Measurements from ENCODE around the gene ARL15.

ARL15 gene

DNA sequence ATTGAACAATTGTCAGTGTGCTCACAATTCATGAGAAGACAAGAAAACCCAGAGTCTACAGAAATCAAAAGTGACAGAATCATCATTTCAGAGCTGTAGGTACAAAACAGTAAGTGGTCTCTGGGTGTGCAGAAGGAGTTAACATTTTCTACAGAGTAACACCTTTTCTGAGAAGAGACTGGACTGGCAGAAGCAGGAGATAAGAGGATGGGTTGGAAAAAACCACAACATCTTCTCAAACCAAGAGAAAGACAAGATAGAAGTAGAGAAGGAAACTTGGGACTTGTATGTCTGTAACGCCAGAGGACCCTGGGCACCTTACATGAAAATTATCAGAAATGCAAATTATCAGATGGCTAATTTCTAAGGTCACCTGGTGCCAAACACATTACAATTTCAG, 82.6 kb downstream of the ARL15 start:
- no peaks in the 10 kb centered on the region for H3K36me3 ChIP-seq (ENCODE audit: control insufficient read depth, insufficient read depth, low read length)
- H3K9me3 ChIP-seq (ENCODE audit: control insufficient read depth, low read length) = no peaks in the 10 kb centered on the region
- H3K27me3 ChIP-seq (ENCODE audit: control insufficient read depth, insufficient read depth, low read length) = no peaks in the 10 kb centered on the region
- no peak overlapping the region for H3K9ac ChIP-seq (ENCODE audit: low read length)
- no peak overlapping the region for H3K4me3 ChIP-seq (ENCODE audit: low read length)
- H3K4me1 ChIP-seq (ENCODE audit: control insufficient read depth, insufficient read depth, low read length) = no peaks in the 10 kb centered on the region

GRCh38 chr5:54227109-54227508, 83.3 kb downstream of the ARL15 start:
- Histone ChIP-seq H3K27me3 (ENCODE audit: control insufficient read depth, insufficient read depth, low read length) (no peaks in the 10 kb centered on the region), H3K36me3 (ENCODE audit: control insufficient read depth, insufficient read depth, low read length) (no peaks in the 10 kb centered on the region), H3K9me3 (ENCODE audit: control insufficient read depth, low read length) (no peaks in the 10 kb centered on the region), H3K4me3 (ENCODE audit: low read length) (no peak overlapping the region), H3K4me1 (ENCODE audit: control insufficient read depth, insufficient read depth, low read length) (no peaks in the 10 kb centered on the region), H3K9ac (ENCODE audit: low read length) (no peak overlapping the region)

DNA sequence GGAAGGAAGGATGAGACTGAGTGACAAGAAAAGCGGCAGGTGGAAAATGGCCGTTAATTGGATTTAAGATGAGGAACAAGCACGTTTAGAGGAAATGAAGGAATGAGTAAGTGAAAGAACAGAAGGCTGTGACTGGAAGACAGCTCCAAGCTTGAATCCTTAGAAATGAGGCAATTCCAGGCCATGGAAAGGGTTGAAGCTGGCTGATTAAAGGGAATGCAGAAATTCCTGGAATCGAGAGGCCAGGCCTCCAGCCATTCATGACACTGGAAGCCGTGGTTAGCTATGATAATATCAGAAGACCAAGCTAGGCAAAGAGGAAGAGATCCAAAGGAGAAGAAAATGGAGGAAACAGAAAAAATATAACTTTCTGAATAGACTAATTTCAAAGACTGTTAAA, 84.2 kb downstream of the ARL15 start:
- Histone ChIP-seq H3K4me1 (ENCODE audit: control insufficient read depth, insufficient read depth, low read length) (no peaks in the 10 kb centered on the region), H3K4me3 (ENCODE audit: low read length) (no peak overlapping the region), H3K9me3 (ENCODE audit: control insufficient read depth, low read length) (no peaks in the 10 kb centered on the region), H3K9ac (ENCODE audit: low read length) (no peak overlapping the region), H3K27me3 (ENCODE audit: control insufficient read depth, insufficient read depth, low read length) (no peaks in the 10 kb centered on the region), H3K36me3 (ENCODE audit: control insufficient read depth, insufficient read depth, low read length) (no peaks in the 10 kb centered on the region)

GRCh38 chr5:54224103-54224826, 86.1 kb downstream of the ARL15 start:
- Histone ChIP-seq H3K4me3 (ENCODE audit: low read length) (no peak overlapping the region), H3K36me3 (ENCODE audit: control insufficient read depth, insufficient read depth, low read length) (no peaks in the 10 kb centered on the region), H3K9ac (ENCODE audit: low read length) (no peak overlapping the region), H3K27me3 (ENCODE audit: control insufficient read depth, insufficient read depth, low read length) (no peaks in the 10 kb centered on the region), H3K4me1 (ENCODE audit: control insufficient read depth, insufficient read depth, low read length) (no peaks in the 10 kb centered on the region), H3K9me3 (ENCODE audit: control insufficient read depth, low read length) (no peaks in the 10 kb centered on the region)

GRCh38 chr5:54222336-54222735, 88.0 kb downstream of the ARL15 start:
- Histone ChIP-seq H3K4me1 (ENCODE audit: control insufficient read depth, insufficient read depth, low read length) (no peaks in the 10 kb centered on the region), H3K9me3 (ENCODE audit: control insufficient read depth, low read length) (no peaks in the 10 kb centered on the region)

DNA sequence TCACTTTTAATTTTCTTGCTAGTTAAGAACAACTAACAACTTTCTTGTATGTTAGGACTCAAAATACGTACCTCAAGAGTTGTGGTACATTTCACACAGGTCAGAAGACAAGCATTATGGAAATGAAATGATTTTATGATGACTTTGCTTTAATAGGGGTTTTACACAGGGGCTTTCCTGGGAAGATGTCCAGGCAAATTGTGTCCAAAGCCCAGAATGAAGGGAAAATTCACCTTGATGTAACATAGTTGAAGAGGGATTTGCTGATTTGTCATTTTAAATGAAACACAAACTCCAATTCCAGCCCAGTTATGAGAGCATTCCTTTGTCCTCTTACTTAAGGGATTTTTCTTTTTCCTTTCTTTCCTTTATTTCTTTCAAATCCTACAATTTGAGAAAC, 89.2 kb downstream of the ARL15 start:
- no peak overlapping the region for H3K4me3 ChIP-seq (ENCODE audit: low read length)

More at GRCh38 chr5:54222336-54222735, 88.0 kb downstream of the ARL15 start:
- no peak overlapping the region for H3K4me3 ChIP-seq (ENCODE audit: low read length)
- H3K9ac ChIP-seq (ENCODE audit: low read length) = no peak overlapping the region
- H3K36me3 ChIP-seq (ENCODE audit: control insufficient read depth, insufficient read depth, low read length) = no peaks in the 10 kb centered on the region
- no peaks in the 10 kb centered on the region for H3K27me3 ChIP-seq (ENCODE audit: control insufficient read depth, insufficient read depth, low read length)

GRCh38 chr5:54220230-54221040, 89.9 kb downstream of the ARL15 start:
- no peaks in the 10 kb centered on the region for H3K9me3 ChIP-seq (ENCODE audit: control insufficient read depth, low read length)
- H3K4me1 ChIP-seq (ENCODE audit: control insufficient read depth, insufficient read depth, low read length) = no peaks in the 10 kb centered on the region
- no peaks in the 10 kb centered on the region for H3K27me3 ChIP-seq (ENCODE audit: control insufficient read depth, insufficient read depth, low read length)
- no peak overlapping the region for H3K9ac ChIP-seq (ENCODE audit: low read length)
- H3K36me3 ChIP-seq (ENCODE audit: control insufficient read depth, insufficient read depth, low read length) = no peaks in the 10 kb centered on the region
- H3K4me3 ChIP-seq (ENCODE audit: low read length) = no peak overlapping the region

More for the DNA sequence above, 89.2 kb downstream of the ARL15 start:
- Histone ChIP-seq H3K4me1 (ENCODE audit: control insufficient read depth, insufficient read depth, low read length) (no peaks in the 10 kb centered on the region), H3K36me3 (ENCODE audit: control insufficient read depth, insufficient read depth, low read length) (no peaks in the 10 kb centered on the region), H3K9me3 (ENCODE audit: control insufficient read depth, low read length) (no peaks in the 10 kb centered on the region), H3K27me3 (ENCODE audit: control insufficient read depth, insufficient read depth, low read length) (no peaks in the 10 kb centered on the region), H3K9ac (ENCODE audit: low read length) (no peak overlapping the region)

DNA sequence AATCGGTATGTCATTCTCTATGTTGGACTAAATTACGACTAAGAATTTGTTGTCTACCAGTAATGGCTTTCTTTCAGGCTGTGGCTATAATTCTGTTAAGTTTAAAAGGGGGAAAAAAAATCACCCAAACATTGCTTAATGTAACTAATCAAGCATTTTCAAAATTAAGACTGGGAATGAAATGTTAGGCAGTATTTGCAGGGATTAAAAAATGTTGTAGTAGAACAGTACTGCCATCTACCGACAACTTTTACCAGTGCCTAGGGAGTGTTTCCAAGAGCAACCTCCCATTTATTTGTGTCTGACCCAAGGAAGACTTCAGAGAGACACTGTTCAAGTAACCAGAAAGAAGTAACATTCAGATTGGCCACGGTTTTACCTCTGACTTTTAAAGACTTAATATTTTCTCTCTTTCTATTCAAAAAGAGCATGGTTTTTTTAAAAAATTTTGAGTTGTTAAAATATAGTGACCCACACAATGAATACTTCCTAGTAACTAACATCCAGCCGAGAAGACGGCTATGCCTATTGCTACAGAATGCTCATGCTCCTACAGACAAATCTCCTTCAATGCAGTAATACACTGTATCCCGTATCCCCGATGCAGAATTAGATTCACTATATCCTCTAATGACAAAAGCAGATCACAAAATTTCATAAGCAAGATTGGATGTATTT, 92.4 kb downstream of the ARL15 start:
- Histone ChIP-seq H3K27me3 (ENCODE audit: control insufficient read depth, insufficient read depth, low read length) (no peaks in the 10 kb centered on the region), H3K9ac (ENCODE audit: low read length) (no peak overlapping the region), H3K4me3 (ENCODE audit: low read length) (no peak overlapping the region), H3K4me1 (ENCODE audit: control insufficient read depth, insufficient read depth, low read length) (no peaks in the 10 kb centered on the region), H3K9me3 (ENCODE audit: control insufficient read depth, low read length) (no peaks in the 10 kb centered on the region), H3K36me3 (ENCODE audit: control insufficient read depth, insufficient read depth, low read length) (no peaks in the 10 kb centered on the region)

- Histone ChIP-seq H3K27me3 (ENCODE audit: control insufficient read depth, insufficient read depth, low read length) (no peaks in the 10 kb centered on the region), H3K9ac (ENCODE audit: low read length) (no peak overlapping the region), H3K4me1 (ENCODE audit: control insufficient read depth, insufficient read depth, low read length) (no peaks in the 10 kb centered on the region), H3K9me3 (ENCODE audit: control insufficient read depth, low read length) (no peaks in the 10 kb centered on the region), H3K36me3 (ENCODE audit: control insufficient read depth, insufficient read depth, low read length) (no peaks in the 10 kb centered on the region), H3K4me3 (ENCODE audit: low read length) (no peak overlapping the region)
Measured at GRCh38 chr5:54215233-54215736, 95.1 kb downstream of the ARL15 start.

DNA sequence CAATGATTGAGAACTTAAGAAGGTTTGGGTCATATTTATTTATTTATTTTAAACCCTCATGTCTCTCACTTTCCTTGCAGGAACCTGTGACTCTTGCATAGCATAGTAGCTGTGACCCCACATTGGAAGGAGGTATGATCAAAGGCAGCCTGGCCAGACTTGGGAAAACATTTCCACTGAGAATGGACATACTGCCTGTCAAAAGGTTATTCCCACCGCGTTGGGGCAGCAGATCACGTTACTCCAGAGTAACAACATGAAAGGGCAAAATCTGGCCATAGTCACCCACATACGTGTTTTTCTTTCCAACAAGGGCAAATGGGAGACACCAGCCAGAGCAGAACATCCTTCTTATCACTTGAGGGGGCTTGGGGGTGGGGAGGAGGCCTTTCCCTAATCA, 95.7 kb downstream of the ARL15 start:
- Histone ChIP-seq H3K36me3 (ENCODE audit: control insufficient read depth, insufficient read depth, low read length) (no peaks in the 10 kb centered on the region), H3K4me1 (ENCODE audit: control insufficient read depth, insufficient read depth, low read length) (no peaks in the 10 kb centered on the region), H3K27me3 (ENCODE audit: control insufficient read depth, insufficient read depth, low read length) (no peaks in the 10 kb centered on the region), H3K9me3 (ENCODE audit: control insufficient read depth, low read length) (no peaks in the 10 kb centered on the region), H3K4me3 (ENCODE audit: low read length) (no peak overlapping the region), H3K9ac (ENCODE audit: low read length) (no peak overlapping the region)

DNA sequence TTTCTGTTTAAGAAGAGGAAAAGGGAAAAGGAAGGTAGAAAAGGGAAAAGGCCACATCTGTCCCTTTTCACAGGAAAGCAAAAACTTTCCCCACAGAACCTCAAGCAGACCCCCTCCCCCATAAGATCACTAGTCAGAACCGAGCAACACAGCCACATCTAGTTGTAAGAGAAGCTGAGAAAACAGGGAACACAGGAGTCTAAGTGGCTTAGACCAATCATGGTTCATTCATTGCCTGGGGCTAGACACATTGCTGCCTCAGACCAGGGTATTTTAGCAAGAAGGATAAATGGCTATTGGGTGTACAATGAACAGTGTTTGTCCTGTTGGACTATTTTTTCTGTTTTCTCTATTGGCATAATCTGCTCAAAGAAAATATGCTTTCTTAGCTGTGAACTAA, 98.0 kb downstream of the ARL15 start:
- no peak overlapping the region for H3K9ac ChIP-seq (ENCODE audit: low read length)
- no peaks in the 10 kb centered on the region for H3K9me3 ChIP-seq (ENCODE audit: control insufficient read depth, low read length)
- H3K4me1 ChIP-seq (ENCODE audit: control insufficient read depth, insufficient read depth, low read length) = no peaks in the 10 kb centered on the region
- no peak overlapping the region for H3K4me3 ChIP-seq (ENCODE audit: low read length)
- no peaks in the 10 kb centered on the region for H3K36me3 ChIP-seq (ENCODE audit: control insufficient read depth, insufficient read depth, low read length)
- no peaks in the 10 kb centered on the region for H3K27me3 ChIP-seq (ENCODE audit: control insufficient read depth, insufficient read depth, low read length)

DNA sequence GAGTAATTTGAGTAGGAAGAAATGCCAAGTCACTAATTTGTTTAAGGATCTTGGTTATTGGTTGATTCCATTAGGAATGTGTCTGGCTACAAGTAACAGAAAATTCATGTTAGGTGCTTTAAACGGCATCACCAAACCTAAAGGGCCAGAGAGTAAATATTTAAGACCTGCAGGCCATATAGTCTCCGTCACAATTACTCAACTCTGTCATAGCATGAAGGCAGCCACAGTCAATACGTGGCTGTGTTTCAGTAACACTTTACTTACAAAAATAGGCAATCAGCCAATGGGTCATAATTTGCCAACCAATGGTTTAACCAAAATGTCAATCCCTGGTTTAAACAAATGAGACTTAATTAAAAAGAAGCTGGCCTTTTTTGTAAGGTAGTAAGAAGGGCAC, 98.5 kb downstream of the ARL15 start:
- no peaks in the 10 kb centered on the region for H3K9me3 ChIP-seq (ENCODE audit: control insufficient read depth, low read length)
- no peaks in the 10 kb centered on the region for H3K27me3 ChIP-seq (ENCODE audit: control insufficient read depth, insufficient read depth, low read length)
- H3K4me3 ChIP-seq (ENCODE audit: low read length) = no peak overlapping the region
- no peaks in the 10 kb centered on the region for H3K4me1 ChIP-seq (ENCODE audit: control insufficient read depth, insufficient read depth, low read length)
- no peaks in the 10 kb centered on the region for H3K36me3 ChIP-seq (ENCODE audit: control insufficient read depth, insufficient read depth, low read length)
- H3K9ac ChIP-seq (ENCODE audit: low read length) = no peak overlapping the region

Measured in mucosa of stomach (tissue), 1 donor.